B cell (primary cell): Measurements from ENCODE around the gene SLC1A5. TPM values are rescaled to one million over a fixed set of nuclear protein-coding genes. Genes with fewer than 3 reads are reported as not detected.
A peak's percentile ranks its signal among the peaks of the same experiment; 100 is the strongest.
"Not testable (repeated sequence)": the region's sequence is repeated elsewhere in the genome, so short reads cannot be mapped to it uniquely, and the experiment has no call there.

Experiments
- ATAC-seq: fragments of 200-7000 bp; cut with Tn5 transposase; one replicate; pipeline ENCODE4 v1.10.0; 2021; ENCODE audit warnings: low read depth, mild to moderate bottlenecking, moderate number of reproducible peaks, moderate library complexity
- CTCF ChIA-PET: fragments of 350-600 bp; sonication (Branson Sonifier 250); formaldehyde crosslinking; loops from one replicate; lab custom pipeline; 2021; ENCODE audit warnings: antibody characterized with exemption, inconsistent platforms; lab: Charles Lee
- POLR2A ChIA-PET: fragments of 350-600 bp; sonication (Branson Sonifier 250); formaldehyde crosslinking; loops from one replicate; lab custom pipeline; 2021; ENCODE audit warnings: antibody characterized with exemption; lab: Charles Lee
- DNase-seq: peaks from one replicate; pipeline ENCODE4 v3.0.0; 2013
- H2AFZ ChIP-seq: 2 replicates; pipeline ENCODE4 v1.6.1; 2012; ENCODE audit warnings: mild to moderate bottlenecking, low read depth, low read length; ENCODE audit not compliant: insufficient read depth, poor library complexity, severe bottlenecking
- H3K27ac ChIP-seq, 2 donors: 1 replicate in 1 of 2; 2 replicates in 1 of 2; pipeline ENCODE4 v1.5.1; 2012 to 2013; ENCODE audit warnings: low read length in 2 of 2, mild to moderate bottlenecking in 2 of 2, moderate library complexity in 1 of 2
- H3K27me3 ChIP-seq, 4 experiments: fragments of 200-600 bp in 1 of 4; sonication (generic) in 1 of 4; replicated peaks in 1 of 4; 1 replicate in 2 of 4; 2 replicates in 2 of 4; pipeline versions ENCODE4 v1.6.1 to v1.7.0; 2013 to 2016; ENCODE audit warnings: low read length in 3 of 4, mild to moderate bottlenecking in 2 of 4, mixed read lengths in 1 of 4, moderate library complexity in 1 of 4; ENCODE audit not compliant: insufficient read depth in 4 of 4, control insufficient read depth in 3 of 4; ENCODE audit errors: control extremely low read depth in 1 of 4
- H3K36me3 ChIP-seq, 2 experiments: replicated peaks in 1 of 2; 1 replicate in 1 of 2; 2 replicates in 1 of 2; pipeline versions ENCODE4 v1.6.1 to v1.7.1; 2013; ENCODE audit warnings: low read length in 1 of 2; ENCODE audit not compliant: insufficient read depth in 2 of 2, control insufficient read depth in 1 of 2; ENCODE audit errors: control extremely low read depth in 1 of 2, extremely low read depth in 1 of 2
- H3K4me1 ChIP-seq, 2 donors: fragments of 200-600 bp in 1 of 2; sonication (generic) in 1 of 2; 1 replicate in 1 of 2; 2 replicates in 1 of 2; pipeline versions ENCODE4 v1.5.1 to v1.6.1; 2013 to 2017; ENCODE audit warnings: low read length in 2 of 2; ENCODE audit not compliant: control insufficient read depth in 2 of 2, insufficient read depth in 2 of 2
- H3K4me2 ChIP-seq: replicated peaks from 2 replicates; pipeline ENCODE3; 2012; ENCODE audit warnings: mild to moderate bottlenecking, low read depth, low read length; ENCODE audit not compliant: poor library complexity, severe bottlenecking
- H3K4me3 ChIP-seq, 5 experiments: fragments of 200-600 bp in 1 of 5; sonication (generic) in 1 of 5; 1 replicate in 3 of 5; 2 replicates in 2 of 5; pipeline versions ENCODE4 v1.5.1 to v1.7.0; 2011 to 2016; ENCODE audit warnings: low read length in 4 of 5, mild to moderate bottlenecking in 4 of 5, low read depth in 2 of 5, control low read depth in 1 of 5, moderate library complexity in 1 of 5; ENCODE audit not compliant: insufficient read depth in 1 of 5; ENCODE audit errors: control extremely low read depth in 1 of 5, extremely low read depth in 1 of 5
- H3K79me2 ChIP-seq: fragments of 200-600 bp; sonication (generic); one replicate; pipeline ENCODE4 v1.6.0; 2016; ENCODE audit warnings: low read length; ENCODE audit not compliant: control insufficient read depth, insufficient read depth
- H3K9ac ChIP-seq: fragments of 200-600 bp; sonication (generic); 2 replicates; pipeline ENCODE4 v1.6.1; 2017; ENCODE audit warnings: mild to moderate bottlenecking, low read length, moderate library complexity
- H3K9me3 ChIP-seq, 3 donors: one replicate each; pipeline versions ENCODE4 v1.6.1 to v1.7.1; 2013; ENCODE audit warnings: low read length in 2 of 3; ENCODE audit not compliant: control insufficient read depth in 2 of 3, insufficient read depth in 1 of 3; ENCODE audit errors: control extremely low read depth in 1 of 3
- H4K20me1 ChIP-seq: 2 replicates; pipeline ENCODE4 v1.6.0; 2012; ENCODE audit warnings: mild to moderate bottlenecking, low read length; ENCODE audit not compliant: insufficient read depth, control insufficient read depth, poor library complexity, severe bottlenecking
- H3K27ac Mint-ChIP-seq: one replicate; pipeline ENCODE4 v1.8.0; 2021; ENCODE audit warnings: mixed read lengths
- H3K27me3 Mint-ChIP-seq: one replicate; pipeline ENCODE4 v1.8.0; 2021; ENCODE audit warnings: mixed read lengths
- H3K4me1 Mint-ChIP-seq: one replicate; pipeline ENCODE4 v1.8.0; 2021; ENCODE audit warnings: mixed read lengths
- H3K4me3 Mint-ChIP-seq: one replicate; pipeline ENCODE4 v1.8.0; 2021; ENCODE audit warnings: mixed read lengths
- H3K9me3 Mint-ChIP-seq: one replicate; pipeline ENCODE4 v1.8.0; 2022; ENCODE audit warnings: mixed read lengths; ENCODE audit not compliant: insufficient read depth
- EZH2 ChIP-seq: IDR thresholded peaks from 2 replicates; pipeline ENCODE4 v1.6.1; 2012; ENCODE audit warnings: borderline replicate concordance, low read depth, mild to moderate bottlenecking, moderate library complexity, low read length; ENCODE audit not compliant: insufficient read depth, poor library complexity, severe bottlenecking
- WGBS: methylation state at CpG from one replicate; pipeline ENCODE4 v1.1.5; 2013; ENCODE audit warnings: missing lambda C conversion rate; ENCODE audit not compliant: insufficient coverage; 5-methylcytosine and 5-hydroxymethylcytosine counted together
- intact Hi-C: fragments of 100-400 bp; cut with micrococcal nuclease; formaldehyde crosslinking; loops from one replicate; pipeline ENCODE4 v1.10.0; 2022
- polyA plus RNA-seq: library from polyadenylated mRNA; depleted of rRNA; stranded (reverse); fragments of >200 nt; gene quantifications from 2 replicates; pipeline ENCODE4 v1.2.3, GENCODE V29; 2012
- total RNA-seq, 2 donors: library from RNA; stranded (reverse); fragments of 120-200 nt in 1 of 2; gene quantifications; 1 replicate in 1 of 2; 2 replicates in 1 of 2; pipeline versions ENCODE4 v1.2.3 to v1.2.4, GENCODE V29; 2013 to 2022
- TF ChIP-seq, protein P1 (sequence below): fragments of 200-600 bp; IDR thresholded peaks from one replicate; pipeline ENCODE4 v1.8.0; 2022; ENCODE audit warnings: antibody characterized with exemption, mild to moderate bottlenecking

SLC1A5 gene
- total and polyA plus RNA-seq, 2 donors (not counting 1 experiment from before 2014, with no cell fraction given) = 19.0 to 37.3 TPM

DNA sequence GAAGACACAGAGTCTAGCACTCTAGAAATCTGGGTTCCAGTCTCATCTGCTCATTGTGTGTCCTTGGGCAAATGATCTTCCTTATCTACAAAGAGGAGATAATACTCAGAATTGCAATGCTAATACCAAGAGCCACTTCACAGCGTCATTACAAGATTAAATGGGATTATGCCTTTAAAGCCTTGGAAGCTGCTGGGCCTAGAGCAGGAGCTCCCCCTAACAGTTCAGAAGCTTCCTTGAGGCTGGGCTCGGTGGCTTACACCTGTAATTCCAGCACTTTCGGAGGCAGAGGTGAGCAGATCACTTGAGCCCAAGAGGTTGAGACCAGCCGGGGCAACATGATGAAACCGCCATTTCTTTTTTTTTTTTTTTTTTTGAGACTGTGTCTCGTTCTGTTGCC, 34.7 kb upstream of the SLC1A5 start:
- Mint-ChIP-seq H3K27ac (peak overlapping the region; percentile 90), H3K4me1 (peaks cover 55% of the 10 kb centered on the region), H3K27me3 (no peaks in the 10 kb centered on the region), H3K9me3 (peaks cover 4% of the 10 kb centered on the region), H3K4me3 (peak overlapping the region; percentile 41)
- WGBS = 100% methylated on average over 2 of the region's 6 CpGs
- Histone ChIP-seq H3K9ac (no peak overlapping the region), H3K27ac (no peak overlapping the region), H2AFZ (no peak overlapping the region), H3K4me2 (no peak overlapping the region), H3K4me3 (no peak overlapping the region), H3K79me2 (no peaks in the 10 kb centered on the region), H3K9me3 (peaks cover 0 to 21% (median 0%) of the 10 kb centered on the region in 3 donors), H4K20me1 (no peaks in the 10 kb centered on the region), H3K4me1 (peaks cover 60 to 73% of the 10 kb centered on the region in 2 donors), H3K36me3 (no peaks in the 10 kb centered on the region), H3K27me3 (no peaks in the 10 kb centered on the region)
- peak; percentile 5 for DNase-seq
- ChIA-PET CTCF (interaction anchor here (0.7 to 5.0 kb wide), 5 partner anchors 16 to 415 kb away, joined by 3 to 49 read pairs (median 8); partner anchors contain the start of gene SLC1A5), POLR2A (interaction anchor here (0.7 to 5.0 kb wide), 3 partner anchors 15 to 37 kb away, joined by 8 to 94 read pairs (median 8); partner anchors contain the start of gene SLC1A5)
- no peak for TF ChIP-seq EZH2
- TF ChIP-seq, protein P1, sequence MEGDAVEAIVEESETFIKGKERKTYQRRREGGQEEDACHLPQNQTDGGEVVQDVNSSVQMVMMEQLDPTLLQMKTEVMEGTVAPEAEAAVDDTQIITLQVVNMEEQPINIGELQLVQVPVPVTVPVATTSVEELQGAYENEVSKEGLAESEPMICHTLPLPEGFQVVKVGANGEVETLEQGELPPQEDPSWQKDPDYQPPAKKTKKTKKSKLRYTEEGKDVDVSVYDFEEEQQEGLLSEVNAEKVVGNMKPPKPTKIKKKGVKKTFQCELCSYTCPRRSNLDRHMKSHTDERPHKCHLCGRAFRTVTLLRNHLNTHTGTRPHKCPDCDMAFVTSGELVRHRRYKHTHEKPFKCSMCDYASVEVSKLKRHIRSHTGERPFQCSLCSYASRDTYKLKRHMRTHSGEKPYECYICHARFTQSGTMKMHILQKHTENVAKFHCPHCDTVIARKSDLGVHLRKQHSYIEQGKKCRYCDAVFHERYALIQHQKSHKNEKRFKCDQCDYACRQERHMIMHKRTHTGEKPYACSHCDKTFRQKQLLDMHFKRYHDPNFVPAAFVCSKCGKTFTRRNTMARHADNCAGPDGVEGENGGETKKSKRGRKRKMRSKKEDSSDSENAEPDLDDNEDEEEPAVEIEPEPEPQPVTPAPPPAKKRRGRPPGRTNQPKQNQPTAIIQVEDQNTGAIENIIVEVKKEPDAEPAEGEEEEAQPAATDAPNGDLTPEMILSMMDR = no peak
- ATAC-seq = no peak
- intact Hi-C loops = no loop called here

GRCh38 chr19:46822410-46822787, 34.0 kb upstream of the SLC1A5 start:
- H3K9me3 Mint-ChIP-seq, H4K20me1 ChIP-seq, H3K79me2 ChIP-seq, H3K36me3 ChIP-seq, H3K9ac ChIP-seq, H3K4me3 ChIP-seq, intact Hi-C loops, ATAC-seq, H3K27me3 Mint-ChIP-seq, H3K27me3 ChIP-seq, DNase-seq: not testable (repeated sequence)
- Histone ChIP-seq H3K27ac (peak overlapping the region; percentile 79), H2AFZ (peak overlapping the region; percentile 59), H3K9me3 (peaks cover 0 to 21% (median 0%) of the 10 kb centered on the region in 3 donors), H3K4me2 (peak overlapping the region; percentile 72), H3K4me1 (peaks cover 60 to 73% of the 10 kb centered on the region in 2 donors)
- Mint-ChIP-seq H3K4me1 (peaks cover 55% of the 10 kb centered on the region), H3K4me3 (peak overlapping the region; percentile 69), H3K27ac (peak overlapping the region; percentile 92)
- POLR2A ChIA-PET = interaction anchor here (0.6 to 5.0 kb wide), 4 partner anchors 8 to 36 kb away, joined by 4 to 94 read pairs (median 6); partner anchors contain the start of gene SLC1A5
- no CpG with 5 or more reads among the region's 4 CpGs for WGBS
- CTCF ChIA-PET = interaction anchor here (0.7 to 5.0 kb wide), 14 partner anchors 15 to 422 kb away, joined by 3 to 49 read pairs (median 4); partner anchors contain the start of gene SLC1A5
